ENCODE results near the gene PARP15. TPM values are rescaled to one million over a fixed set of nuclear protein-coding genes. Genes with fewer than 3 reads are reported as not detected.

Gene PARP15
- total and polyA plus RNA-seq, 2 of the 4 experiments (the other 2 are of a cell fraction): 0.10 TPM; not detected in 1

DNA sequence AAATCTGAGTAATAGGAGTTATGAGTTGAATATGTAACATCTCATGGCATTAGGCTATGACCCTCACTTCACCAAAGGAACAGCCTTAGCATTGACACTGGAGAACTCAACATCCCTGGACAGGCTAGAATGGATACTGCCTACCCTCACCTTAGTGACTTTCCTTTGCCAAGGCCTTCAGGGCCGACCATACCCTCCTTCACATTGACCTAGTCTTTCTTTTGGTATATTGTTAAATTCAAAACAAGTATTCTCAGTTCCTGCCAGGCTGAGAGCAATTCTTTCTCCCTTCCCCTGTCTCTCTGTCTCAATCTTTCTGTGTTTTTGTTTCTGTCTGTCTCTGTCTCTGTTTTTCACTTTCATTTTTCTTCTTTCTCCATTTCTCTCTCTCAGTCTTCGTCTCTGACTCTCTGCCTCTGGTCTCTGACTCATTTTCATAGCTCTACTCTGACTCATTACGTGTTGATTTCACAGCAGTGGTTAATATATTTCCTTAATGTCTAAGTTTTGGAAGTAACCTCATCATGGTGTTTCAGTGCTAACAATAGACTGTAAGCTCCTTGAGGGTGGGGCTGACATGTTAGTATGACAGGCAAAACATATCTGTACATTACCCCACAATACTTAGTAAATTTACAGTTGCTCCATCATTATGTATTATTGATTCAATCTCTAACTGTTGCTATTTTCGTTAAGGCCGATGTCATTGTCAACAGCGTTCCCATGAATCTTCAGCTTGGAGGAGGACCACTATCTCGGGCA is 32.5 kb downstream of the PARP15 start:
- Histone ChIP-seq H4K5ac (ENCODE audit: low read depth, low read length) (peak overlapping the region; percentile 92), H3K27ac (ENCODE audit: insufficient read depth, low read length) (peak overlapping the region; percentile 74; the same call in 1 of the 2 replicates), H3K4me3 (ENCODE audit: insufficient read depth, low read depth, low read length) (no peak overlapping the region; the same call in 1 of the 2 replicates), H3K4me2 (ENCODE audit: low read depth, low read length) (peak overlapping the region; percentile 69), H3K56ac (ENCODE audit: extremely low read depth, insufficient read depth, low read length) (peak overlapping the region; percentile 42; the same call in 1 of the 2 replicates), H4K20me1 (ENCODE audit: insufficient read depth, low read length) (no peaks in the 10 kb centered on the region), H2BK20ac (ENCODE audit: low read depth, low read length) (peak overlapping the region; percentile 91), H3K4ac (ENCODE audit: low read depth, low read length) (peak overlapping the region; percentile 98), H2BK5ac (ENCODE audit: low read depth, low read length, poor library complexity, severe bottlenecking) (peak overlapping the region; percentile 87), H2BK15ac (ENCODE audit: low read depth, low read length) (peak overlapping the region; percentile 98; the same call in 2 of the 3 replicates), H3K79me1 (ENCODE audit: low read depth in 1 of 2, low read length in 2 of 2) (peaks cover 0 to 2% of the 10 kb centered on the region in 2 experiments; a peak in 1 of 4 replicates), H3K23ac (ENCODE audit: low read depth, low read length) (peak overlapping the region; percentile 86), H2BK120ac (ENCODE audit: low read depth, low read length) (peak overlapping the region; percentile 96), H4K91ac (ENCODE audit: insufficient read depth, low read depth, low read length) (peak overlapping the region; percentile 89), H3K9ac (ENCODE audit: low read depth, low read length) (peak overlapping the region; percentile 58; the same call in 1 of the 2 replicates), H2AFZ (replicated peaks; ENCODE audit: low read length, poor library complexity) (peak overlapping the region; percentile 84), H3K27me3 (ENCODE audit: control insufficient read depth, insufficient read depth, low read length) (peaks cover 3% of the 10 kb centered on the region), H3K9me1 (ENCODE audit: insufficient read depth, low read length) (peaks cover 3% of the 10 kb centered on the region), H3K18ac (ENCODE audit: low read depth, low read length) (peak overlapping the region; percentile 78), H3K36me3 (ENCODE audit: control insufficient read depth, insufficient read depth, low read length) (no peaks in the 10 kb centered on the region), H3K14ac (replicated peaks; ENCODE audit: low read depth, low read length) (peak overlapping the region; percentile 96), H2AK5ac (ENCODE audit: low read depth, low read length) (peak overlapping the region; percentile 96), H3K9me3 (ENCODE audit: control insufficient read depth, insufficient read depth, low read length) (peaks cover 4% of the 10 kb centered on the region), H3K4me1 (ENCODE audit: control insufficient read depth, insufficient read depth, low read length) (peaks cover 3% of the 10 kb centered on the region), H2AK9ac (replicated peaks; ENCODE audit: low read depth, low read length, poor library complexity) (peak overlapping the region; percentile 66), H4K8ac (ENCODE audit: low read depth in 2 of 2, low read length in 2 of 2) (peak overlapping the region; percentile 77 to 98; a peak in 3 of 4 replicates)
- dilution Hi-C loops (cut with HindIII; ENCODE audit: low sequenced_read_pairs, unreplicated experiment): no loop called here
- 85% methylated on average over 2 of the region's 7 CpGs; no CpG with 5 or more reads in 1 of the 2 experiments for WGBS, 2 experiments (ENCODE audit: extremely low coverage in 2 of 2, insufficient read length in 1 of 2)
- intact Hi-C loops (cut with micrococcal nuclease): no loop called here
- BruUV-seq (replicated peaks): no TSS peak
- TF ChIP-seq, protein P1, sequence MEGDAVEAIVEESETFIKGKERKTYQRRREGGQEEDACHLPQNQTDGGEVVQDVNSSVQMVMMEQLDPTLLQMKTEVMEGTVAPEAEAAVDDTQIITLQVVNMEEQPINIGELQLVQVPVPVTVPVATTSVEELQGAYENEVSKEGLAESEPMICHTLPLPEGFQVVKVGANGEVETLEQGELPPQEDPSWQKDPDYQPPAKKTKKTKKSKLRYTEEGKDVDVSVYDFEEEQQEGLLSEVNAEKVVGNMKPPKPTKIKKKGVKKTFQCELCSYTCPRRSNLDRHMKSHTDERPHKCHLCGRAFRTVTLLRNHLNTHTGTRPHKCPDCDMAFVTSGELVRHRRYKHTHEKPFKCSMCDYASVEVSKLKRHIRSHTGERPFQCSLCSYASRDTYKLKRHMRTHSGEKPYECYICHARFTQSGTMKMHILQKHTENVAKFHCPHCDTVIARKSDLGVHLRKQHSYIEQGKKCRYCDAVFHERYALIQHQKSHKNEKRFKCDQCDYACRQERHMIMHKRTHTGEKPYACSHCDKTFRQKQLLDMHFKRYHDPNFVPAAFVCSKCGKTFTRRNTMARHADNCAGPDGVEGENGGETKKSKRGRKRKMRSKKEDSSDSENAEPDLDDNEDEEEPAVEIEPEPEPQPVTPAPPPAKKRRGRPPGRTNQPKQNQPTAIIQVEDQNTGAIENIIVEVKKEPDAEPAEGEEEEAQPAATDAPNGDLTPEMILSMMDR (conservative IDR thresholded peaks at IDR 0.05; ENCODE audit: low read depth, low read length): no peak
- TF ChIP-seq RCOR1 (IDR thresholded peaks at IDR 0.05; ENCODE audit: insufficient replicate concordance, low read length) (no peak), FOS (IDR thresholded peaks at IDR 0.05; ENCODE audit: low read depth, low read length) (peak; percentile 95), CEBPB (IDR thresholded peaks at IDR 0.05; ENCODE audit: low read depth, low read length) (peak; percentile 53; the same call in 1 of the 2 replicates), NFE2L2 (IDR thresholded peaks at IDR 0.05; ENCODE audit: low read depth, low read length) (no peak)
- TF ChIP-seq, protein P2, sequence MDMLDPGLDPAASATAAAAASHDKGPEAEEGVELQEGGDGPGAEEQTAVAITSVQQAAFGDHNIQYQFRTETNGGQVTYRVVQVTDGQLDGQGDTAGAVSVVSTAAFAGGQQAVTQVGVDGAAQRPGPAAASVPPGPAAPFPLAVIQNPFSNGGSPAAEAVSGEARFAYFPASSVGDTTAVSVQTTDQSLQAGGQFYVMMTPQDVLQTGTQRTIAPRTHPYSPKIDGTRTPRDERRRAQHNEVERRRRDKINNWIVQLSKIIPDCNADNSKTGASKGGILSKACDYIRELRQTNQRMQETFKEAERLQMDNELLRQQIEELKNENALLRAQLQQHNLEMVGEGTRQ (IDR thresholded peaks at IDR 0.05; ENCODE audit: low read depth, low read length): peak; percentile 37; the same call in 1 of the 2 replicates
- ChIA-PET POLR2A (ENCODE audit: unreplicated experiment) (interaction anchor here (0.7 kb wide), 1 partner anchor 724 kb away, joined by 3 read pairs; no protein-coding TSS in a partner anchor), CTCF (no interaction called here)
- ATAC-seq (ENCODE audit: low read depth) (peak; percentile 94), DNase-seq (peak; percentile 89)
- in situ Hi-C loops (cut with MboI; ENCODE audit: low sequenced_read_pairs): no loop called here
